Mesendoderm (in vitro differentiated cells): ENCODE measurements around the gene PLCB1.

Experiments
- DNase-seq: peaks from one replicate; pipeline ENCODE4 v3.0.0; 2013
- H2AK5ac ChIP-seq: 2 replicates; pipeline ENCODE4 v1.6.1; 2013; ENCODE audit warnings: low read length, inconsistent platforms
- H2BK120ac ChIP-seq: 2 replicates; pipeline ENCODE4 v1.6.1; 2013; ENCODE audit warnings: low read depth, mild to moderate bottlenecking, low read length, moderate library complexity, mixed read lengths
- H2BK15ac ChIP-seq: replicated peaks from 2 replicates; pipeline ENCODE4 v1.6.1; 2013; ENCODE audit warnings: low read depth, mild to moderate bottlenecking, moderate library complexity
- H2BK5ac ChIP-seq: 2 replicates; pipeline ENCODE4 v1.6.1; 2013; ENCODE audit warnings: low read length, inconsistent platforms
- H3K18ac ChIP-seq: 2 replicates; pipeline ENCODE4 v1.6.1; 2013; ENCODE audit warnings: mild to moderate bottlenecking, low read length, mixed read lengths
- H3K23ac ChIP-seq: one replicate; pipeline ENCODE4 v1.6.1; 2013; ENCODE audit warnings: low read length
- H3K27ac ChIP-seq: 2 replicates; pipeline ENCODE4 v1.5.1; 2013; ENCODE audit warnings: low read depth, mild to moderate bottlenecking, inconsistent platforms, low read length, moderate library complexity
- H3K27me3 ChIP-seq: 2 replicates; pipeline ENCODE4 v1.6.1; 2013; ENCODE audit warnings: low read length, control low read depth, mild to moderate bottlenecking, inconsistent platforms; ENCODE audit not compliant: insufficient read depth, poor library complexity
- H3K36me3 ChIP-seq: 2 replicates; pipeline ENCODE4 v1.6.1; 2013; ENCODE audit warnings: low read length, inconsistent platforms; ENCODE audit not compliant: control insufficient read depth, insufficient read depth
- H3K4ac ChIP-seq: one replicate; pipeline ENCODE4 v1.6.1; 2013; ENCODE audit warnings: low read depth, mild to moderate bottlenecking, low read length, moderate library complexity
- H3K4me1 ChIP-seq: 2 replicates; pipeline ENCODE4 v1.6.1; 2013; ENCODE audit warnings: low read depth, low read length, inconsistent platforms; ENCODE audit not compliant: control insufficient read depth
- H3K4me2 ChIP-seq: 2 replicates; pipeline ENCODE4 v1.6.1; 2013; ENCODE audit warnings: low read length
- H3K4me3 ChIP-seq: 2 replicates; pipeline ENCODE4 v1.5.1; 2013; ENCODE audit warnings: mild to moderate bottlenecking, low read length
- H3K56ac ChIP-seq: one replicate; pipeline ENCODE4 v1.6.1; 2013; ENCODE audit warnings: low read length
- H3K79me1 ChIP-seq: 2 replicates; pipeline ENCODE4 v1.6.1; 2013; ENCODE audit warnings: low read length, inconsistent platforms
- H3K79me2 ChIP-seq: 2 replicates; pipeline ENCODE4 v1.6.1; 2013; ENCODE audit warnings: mild to moderate bottlenecking, low read length; ENCODE audit not compliant: control insufficient read depth, insufficient read depth
- H3K9ac ChIP-seq: 2 replicates; pipeline ENCODE4 v1.6.1; 2013; ENCODE audit warnings: low read length, inconsistent platforms
- H4K5ac ChIP-seq: one replicate; pipeline ENCODE4 v1.6.1; 2013; ENCODE audit warnings: low read length
- H4K8ac ChIP-seq: one replicate; pipeline ENCODE4 v1.6.1; 2013; ENCODE audit warnings: low read depth, mild to moderate bottlenecking, control low read depth, low read length, moderate library complexity
- whole genome bisulfite sequencing: extraction: QIAGEN DNeasy Blood & Tissue Kit; methylation state at CpG from one replicate; pipeline ENCODE4 v1.1.7; 2013; ENCODE audit warnings: low lambda C conversion rate, missing lambda C conversion rate; ENCODE audit not compliant: insufficient coverage; ENCODE audit errors: extremely low coverage; 5-methylcytosine and 5-hydroxymethylcytosine counted together

PLCB1 gene

GRCh38 chr20:8523684-8524083 lies 391.6 kb downstream of the PLCB1 start:
- peak; percentile 40 for DNase-seq
- Histone ChIP-seq H3K27me3 (no peaks in the 10 kb centered on the region), H2BK5ac (no peak overlapping the region), H3K23ac (no peak overlapping the region), H4K5ac (no peak overlapping the region), H2AK5ac (no peak overlapping the region), H3K18ac (no peak overlapping the region), H3K4ac (no peak overlapping the region), H3K27ac (no peak overlapping the region), H4K8ac (no peak overlapping the region), H2BK120ac (no peak overlapping the region), H2BK15ac (no peak overlapping the region), H3K9ac (no peak overlapping the region), H3K4me2 (no peak overlapping the region), H3K56ac (no peak overlapping the region), H3K4me3 (no peak overlapping the region), H3K79me1 (no peaks in the 10 kb centered on the region), H3K36me3 (no peaks in the 10 kb centered on the region), H3K79me2 (no peaks in the 10 kb centered on the region), H3K4me1 (peaks cover 7% of the 10 kb centered on the region)
- no CpG with 5 or more reads among the region's 5 CpGs for WGBS

- Histone ChIP-seq H4K5ac (no peak overlapping the region), H3K36me3 (no peaks in the 10 kb centered on the region), H2BK5ac (no peak overlapping the region), H3K4me1 (peaks cover 7% of the 10 kb centered on the region), H3K4me2 (no peak overlapping the region), H3K23ac (no peak overlapping the region), H3K27ac (no peak overlapping the region), H2AK5ac (no peak overlapping the region), H3K4ac (no peak overlapping the region), H3K79me1 (no peaks in the 10 kb centered on the region), H3K56ac (no peak overlapping the region), H2BK15ac (no peak overlapping the region), H3K4me3 (no peak overlapping the region), H3K27me3 (no peaks in the 10 kb centered on the region), H3K9ac (no peak overlapping the region), H4K8ac (no peak overlapping the region), H3K79me2 (no peaks in the 10 kb centered on the region), H2BK120ac (no peak overlapping the region), H3K18ac (peak overlapping the region; percentile 9)
- WGBS = no CpG with 5 or more reads among the region's 5 CpGs
- peak; percentile 30 for DNase-seq
Measured at GRCh38 chr20:8524101-8525016, 392.3 kb downstream of the PLCB1 start.

- H3K9ac ChIP-seq = no peak overlapping the region
- H4K5ac ChIP-seq = no peak overlapping the region
- no peaks in the 10 kb centered on the region for H3K27me3 ChIP-seq
- no peak for DNase-seq
- no peak overlapping the region for H3K4ac ChIP-seq
- no peak overlapping the region for H3K4me2 ChIP-seq
- no peak overlapping the region for H3K18ac ChIP-seq
- H3K27ac ChIP-seq = no peak overlapping the region
- no peak overlapping the region for H3K4me3 ChIP-seq
- no peaks in the 10 kb centered on the region for H3K79me1 ChIP-seq
- H2BK5ac ChIP-seq = no peak overlapping the region
- H4K8ac ChIP-seq = no peak overlapping the region
- H3K79me2 ChIP-seq = no peaks in the 10 kb centered on the region
- no peak overlapping the region for H3K56ac ChIP-seq
- peaks cover 7% of the 10 kb centered on the region for H3K4me1 ChIP-seq
- no peak overlapping the region for H2BK120ac ChIP-seq
- H2AK5ac ChIP-seq = no peak overlapping the region
- H3K23ac ChIP-seq = no peak overlapping the region
- no peak overlapping the region for H2BK15ac ChIP-seq
- no peaks in the 10 kb centered on the region for H3K36me3 ChIP-seq
Measured at GRCh38 chr20:8525017-8525343, 392.9 kb downstream of the PLCB1 start.

GRCh38 chr20:8526610-8527009 lies 394.5 kb downstream of the PLCB1 start:
- no peak overlapping the region for H3K9ac ChIP-seq
- DNase-seq = no peak
- H3K79me1 ChIP-seq = no peaks in the 10 kb centered on the region
- H3K4ac ChIP-seq = no peak overlapping the region
- no peak overlapping the region for H4K8ac ChIP-seq
- no peak overlapping the region for H2AK5ac ChIP-seq
- H3K4me3 ChIP-seq = no peak overlapping the region
- H3K36me3 ChIP-seq = no peaks in the 10 kb centered on the region
- H3K4me2 ChIP-seq = no peak overlapping the region
- no peak overlapping the region for H2BK15ac ChIP-seq
- H3K23ac ChIP-seq = no peak overlapping the region
- H3K18ac ChIP-seq = no peak overlapping the region
- H2BK120ac ChIP-seq = no peak overlapping the region
- no peak overlapping the region for H3K27ac ChIP-seq
- no CpG with 5 or more reads among the region's 2 CpGs for WGBS
- no peak overlapping the region for H4K5ac ChIP-seq
- H3K56ac ChIP-seq = no peak overlapping the region
- no peaks in the 10 kb centered on the region for H3K27me3 ChIP-seq
- peaks cover 7% of the 10 kb centered on the region for H3K4me1 ChIP-seq
- no peaks in the 10 kb centered on the region for H3K79me2 ChIP-seq
- no peak overlapping the region for H2BK5ac ChIP-seq

GRCh38 chr20:8527998-8528723 lies 396.1 kb downstream of the PLCB1 start:
- no peak overlapping the region for H2BK15ac ChIP-seq
- H3K79me2 ChIP-seq = no peaks in the 10 kb centered on the region
- DNase-seq = no peak
- H3K27me3 ChIP-seq = no peaks in the 10 kb centered on the region
- no CpG with 5 or more reads among the region's 4 CpGs for WGBS
- H3K4ac ChIP-seq = no peak overlapping the region
- no peak overlapping the region for H2AK5ac ChIP-seq
- no peak overlapping the region for H3K9ac ChIP-seq
- no peak overlapping the region for H2BK5ac ChIP-seq
- peaks cover 3% of the 10 kb centered on the region for H3K4me1 ChIP-seq
- H3K18ac ChIP-seq = no peak overlapping the region
- no peak overlapping the region for H4K5ac ChIP-seq
- no peak overlapping the region for H3K23ac ChIP-seq
- no peak overlapping the region for H2BK120ac ChIP-seq
- no peak overlapping the region for H3K56ac ChIP-seq
- H3K27ac ChIP-seq = no peak overlapping the region
- H3K79me1 ChIP-seq = no peaks in the 10 kb centered on the region
- no peak overlapping the region for H3K4me3 ChIP-seq
- no peak overlapping the region for H4K8ac ChIP-seq
- no peaks in the 10 kb centered on the region for H3K36me3 ChIP-seq
- no peak overlapping the region for H3K4me2 ChIP-seq
